ENCODE measurements around the gene TRAF1.

DNA sequence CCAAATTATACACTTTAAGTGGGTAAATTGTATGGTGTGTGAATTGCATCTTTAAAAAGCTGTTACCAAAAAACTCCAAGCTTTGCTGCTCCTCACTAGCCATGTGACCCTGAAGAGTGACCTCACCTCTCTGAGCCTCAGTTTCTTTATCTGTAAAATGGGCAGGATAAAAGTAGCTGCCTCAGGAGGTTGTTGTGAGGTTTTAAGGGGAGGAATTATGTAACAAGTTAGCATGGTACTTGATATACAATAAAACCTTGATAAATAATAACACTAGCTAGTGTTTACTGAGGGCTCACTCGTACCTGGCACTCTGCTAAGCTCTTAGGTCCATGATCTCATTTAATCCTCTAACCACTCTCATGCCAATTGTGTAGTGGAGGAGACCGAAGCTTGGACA, 30.6 kb downstream of the TRAF1 start:
- TF ChIP-seq MYBL2 (CRISPR knock-in tag; IDR thresholded peaks at IDR 0.05): no peak
- TF ChIP-seq NR3C1 (CRISPR knock-in tag; conservative IDR thresholded peaks at IDR 0.05; ENCODE audit: low read depth): no peak
- TF ChIP-seq, protein P1, sequence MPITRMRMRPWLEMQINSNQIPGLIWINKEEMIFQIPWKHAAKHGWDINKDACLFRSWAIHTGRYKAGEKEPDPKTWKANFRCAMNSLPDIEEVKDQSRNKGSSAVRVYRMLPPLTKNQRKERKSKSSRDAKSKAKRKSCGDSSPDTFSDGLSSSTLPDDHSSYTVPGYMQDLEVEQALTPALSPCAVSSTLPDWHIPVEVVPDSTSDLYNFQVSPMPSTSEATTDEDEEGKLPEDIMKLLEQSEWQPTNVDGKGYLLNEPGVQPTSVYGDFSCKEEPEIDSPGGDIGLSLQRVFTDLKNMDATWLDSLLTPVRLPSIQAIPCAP (CRISPR knock-in tag; IDR thresholded peaks at IDR 0.05): no peak

Data from WTC11 (cell line).